ENCODE data around the gene ALDH1A2. TPM values are rescaled to one million over a fixed set of nuclear protein-coding genes. Genes with fewer than 3 reads are reported as not detected.
A peak's percentile ranks its signal among the peaks of the same experiment; 100 is the strongest.
"Not testable (repeated sequence)": the region's sequence is repeated elsewhere in the genome, so short reads cannot be mapped to it uniquely, and the experiment has no call there.

Gene ALDH1A2
- total RNA-seq, 1 donor from 2014 or later = 22.1 TPM

DNA sequence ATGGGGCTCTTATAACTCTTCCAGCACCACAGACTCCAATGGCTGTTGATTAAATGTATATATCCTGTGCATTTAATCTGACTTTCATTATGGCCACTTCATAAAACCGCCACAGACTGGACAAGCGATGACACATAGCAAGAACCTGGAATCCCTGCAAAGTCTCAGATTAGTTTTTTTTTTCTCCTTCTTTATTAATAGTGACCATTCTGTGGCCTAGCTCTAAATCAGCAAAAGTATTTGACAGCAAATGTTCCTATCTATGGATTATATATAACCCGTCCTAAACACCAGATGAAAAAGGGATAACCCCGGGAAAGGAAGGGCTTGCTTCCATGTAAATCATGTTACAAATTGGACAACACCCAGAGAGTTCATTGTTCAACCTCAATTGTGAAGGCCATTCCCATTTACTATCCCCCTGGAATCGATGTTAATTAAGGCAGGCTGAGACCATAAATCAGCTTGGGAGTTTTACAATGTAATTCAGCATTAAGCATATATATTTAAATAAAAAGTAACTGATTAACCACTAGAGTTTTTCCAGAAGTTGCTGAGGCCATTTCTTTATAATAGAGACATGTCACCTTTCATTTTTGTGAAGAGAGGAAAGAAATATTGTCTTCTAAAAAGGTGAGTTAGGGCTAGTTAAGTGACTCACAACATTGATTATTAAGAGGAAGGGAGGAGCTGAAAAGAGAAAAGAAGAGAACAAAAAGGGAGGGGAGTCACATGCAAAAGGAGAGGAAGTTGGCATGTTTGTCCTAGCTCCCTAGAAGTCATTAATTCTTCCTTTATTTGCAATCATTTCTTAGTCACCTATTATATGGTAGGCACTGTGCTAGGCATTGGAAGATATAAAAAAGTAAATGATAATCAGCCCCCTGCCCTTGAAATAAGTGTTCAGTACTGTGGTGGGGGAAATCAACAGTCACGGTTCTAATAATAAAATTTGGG is 26.2 kb downstream of the ALDH1A2 start:
- DNase-seq (ENCODE audit: extremely low spot score in 2 of 2) = no peak
- Histone ChIP-seq H3K36me3 (no peaks in the 10 kb centered on the region), H3K9me3 (no peaks in the 10 kb centered on the region), H3K27ac (no peak overlapping the region), H3K4me3 (no peak overlapping the region), H3K27me3 (no peaks in the 10 kb centered on the region), H3K4me1 (peaks cover 26% of the 10 kb centered on the region)
- TF ChIP-seq POLR2AphosphoS5 (IDR thresholded peaks at IDR 0.05; ENCODE audit: insufficient read depth in 1 of 2, low read depth in 1 of 2) = no peak
- no peak for TF ChIP-seq POLR2A (IDR thresholded peaks at IDR 0.05)
- TF ChIP-seq, protein P1, sequence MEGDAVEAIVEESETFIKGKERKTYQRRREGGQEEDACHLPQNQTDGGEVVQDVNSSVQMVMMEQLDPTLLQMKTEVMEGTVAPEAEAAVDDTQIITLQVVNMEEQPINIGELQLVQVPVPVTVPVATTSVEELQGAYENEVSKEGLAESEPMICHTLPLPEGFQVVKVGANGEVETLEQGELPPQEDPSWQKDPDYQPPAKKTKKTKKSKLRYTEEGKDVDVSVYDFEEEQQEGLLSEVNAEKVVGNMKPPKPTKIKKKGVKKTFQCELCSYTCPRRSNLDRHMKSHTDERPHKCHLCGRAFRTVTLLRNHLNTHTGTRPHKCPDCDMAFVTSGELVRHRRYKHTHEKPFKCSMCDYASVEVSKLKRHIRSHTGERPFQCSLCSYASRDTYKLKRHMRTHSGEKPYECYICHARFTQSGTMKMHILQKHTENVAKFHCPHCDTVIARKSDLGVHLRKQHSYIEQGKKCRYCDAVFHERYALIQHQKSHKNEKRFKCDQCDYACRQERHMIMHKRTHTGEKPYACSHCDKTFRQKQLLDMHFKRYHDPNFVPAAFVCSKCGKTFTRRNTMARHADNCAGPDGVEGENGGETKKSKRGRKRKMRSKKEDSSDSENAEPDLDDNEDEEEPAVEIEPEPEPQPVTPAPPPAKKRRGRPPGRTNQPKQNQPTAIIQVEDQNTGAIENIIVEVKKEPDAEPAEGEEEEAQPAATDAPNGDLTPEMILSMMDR (IDR thresholded peaks at IDR 0.05) = no peak
- intact Hi-C loops (cut with DNase I) = no loop called here

DNA sequence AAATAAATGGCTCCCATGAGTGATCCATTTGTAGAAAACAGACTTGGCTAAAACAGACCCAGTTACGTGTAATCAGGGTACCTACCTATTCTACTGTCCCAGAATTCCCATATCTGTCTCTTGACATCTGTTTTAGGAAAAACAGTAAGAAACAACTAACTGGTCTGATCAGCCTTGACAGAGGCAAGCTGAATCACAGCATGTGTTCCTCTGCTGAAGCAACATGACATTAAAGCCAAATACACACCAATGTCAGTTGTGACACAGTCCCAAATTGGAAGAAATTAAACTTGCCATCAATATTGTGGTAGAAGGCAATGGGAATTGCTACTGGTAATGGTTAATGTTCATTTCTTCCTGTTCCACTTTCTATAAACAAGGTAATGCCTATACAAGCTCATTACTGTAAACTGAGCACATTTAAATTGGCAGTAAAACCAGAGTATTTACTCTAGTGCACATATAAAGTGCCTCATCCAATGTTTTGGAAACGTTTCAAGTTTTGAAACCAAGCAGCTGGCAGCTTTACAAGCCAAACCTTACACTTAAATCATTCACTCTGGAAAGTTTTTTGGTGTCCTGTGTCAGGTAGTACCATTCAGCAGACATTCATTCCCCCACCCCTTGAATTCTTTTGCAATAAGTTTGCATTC is 27.0 kb downstream of the ALDH1A2 start:
- H3K27me3 ChIP-seq = no peaks in the 10 kb centered on the region
- H3K9me3 ChIP-seq = no peaks in the 10 kb centered on the region
- peaks cover 26% of the 10 kb centered on the region for H3K4me1 ChIP-seq
- H3K36me3 ChIP-seq = no peaks in the 10 kb centered on the region
- peak in 1 of 2 donors; percentile 21 for TF ChIP-seq POLR2AphosphoS5 (IDR thresholded peaks at IDR 0.05; ENCODE audit: insufficient read depth in 1 of 2, low read depth in 1 of 2)
- TF ChIP-seq, protein P1 (IDR thresholded peaks at IDR 0.05) = no peak
- no peak overlapping the region for H3K4me3 ChIP-seq
- H3K27ac ChIP-seq = no peak overlapping the region
- intact Hi-C loops (cut with DNase I) = no loop called here
- DNase-seq (ENCODE audit: extremely low spot score in 2 of 2) = no peak

DNA sequence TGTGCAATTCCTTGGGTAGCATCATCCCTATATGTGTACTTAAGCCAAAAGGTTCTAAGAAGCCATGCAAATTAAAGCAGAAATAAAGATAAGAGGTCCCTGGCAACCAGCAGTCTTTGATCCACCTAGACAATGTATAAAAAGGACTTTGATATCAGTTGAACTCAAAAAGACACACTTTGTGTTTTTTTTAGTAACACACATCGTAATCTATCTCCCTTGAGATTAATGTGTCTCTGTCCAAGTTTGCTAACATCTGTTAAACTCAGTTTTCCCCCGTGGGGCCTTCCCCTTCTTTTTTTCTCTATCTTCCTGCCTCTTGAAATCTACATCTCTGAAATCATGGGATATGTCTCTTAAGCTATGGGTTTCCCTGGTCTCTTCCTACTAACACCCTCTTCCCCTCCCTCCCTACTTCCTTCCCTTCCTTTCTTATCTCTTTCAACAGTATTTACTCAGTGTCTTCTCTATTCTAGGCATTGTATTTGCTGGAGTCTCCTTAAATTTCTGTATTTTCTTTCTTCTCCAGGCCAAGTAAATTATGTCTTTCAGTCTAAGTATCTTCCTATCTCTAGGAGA is 27.7 kb downstream of the ALDH1A2 start:
- TF ChIP-seq POLR2AphosphoS5 (IDR thresholded peaks at IDR 0.05; ENCODE audit: insufficient read depth in 1 of 2, low read depth in 1 of 2) (no peak), POLR2A (IDR thresholded peaks at IDR 0.05) (no peak)
- TF ChIP-seq, protein P1 (IDR thresholded peaks at IDR 0.05) = no peak
- Histone ChIP-seq H3K36me3 (no peaks in the 10 kb centered on the region), H3K9me3 (no peaks in the 10 kb centered on the region), H3K4me3 (no peak overlapping the region), H3K4me1 (peaks cover 26% of the 10 kb centered on the region), H3K27ac (no peak overlapping the region), H3K27me3 (no peaks in the 10 kb centered on the region)
- no peak for DNase-seq (ENCODE audit: extremely low spot score in 2 of 2)
- intact Hi-C loops (cut with DNase I) = no loop called here

DNA sequence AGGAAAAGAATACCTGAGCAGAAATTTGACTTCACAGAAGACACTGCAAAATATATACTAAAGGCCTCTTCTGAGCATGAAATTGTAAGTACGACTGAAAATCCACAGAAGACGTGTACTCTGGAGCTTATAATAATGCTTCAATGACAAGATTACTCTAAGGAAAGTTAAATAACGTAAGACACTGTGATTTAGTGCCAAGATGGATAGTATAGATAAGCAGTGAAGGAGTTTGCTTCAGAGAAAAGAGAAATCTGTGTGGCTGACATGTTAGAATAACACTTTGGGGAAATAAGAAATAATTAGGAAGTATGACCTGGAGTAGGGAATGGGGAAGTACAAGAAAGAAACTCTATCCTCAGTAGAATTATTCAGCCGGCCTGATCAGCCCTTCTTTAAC is 28.9 kb downstream of the ALDH1A2 start:
- H3K27ac ChIP-seq = no peak overlapping the region
- TF ChIP-seq POLR2AphosphoS5 (IDR thresholded peaks at IDR 0.05; ENCODE audit: insufficient read depth in 1 of 2, low read depth in 1 of 2) (no peak), POLR2A (IDR thresholded peaks at IDR 0.05) (no peak)
- TF ChIP-seq, protein P1 (IDR thresholded peaks at IDR 0.05) = no peak
- intact Hi-C loops (cut with DNase I) = no loop called here

DNA sequence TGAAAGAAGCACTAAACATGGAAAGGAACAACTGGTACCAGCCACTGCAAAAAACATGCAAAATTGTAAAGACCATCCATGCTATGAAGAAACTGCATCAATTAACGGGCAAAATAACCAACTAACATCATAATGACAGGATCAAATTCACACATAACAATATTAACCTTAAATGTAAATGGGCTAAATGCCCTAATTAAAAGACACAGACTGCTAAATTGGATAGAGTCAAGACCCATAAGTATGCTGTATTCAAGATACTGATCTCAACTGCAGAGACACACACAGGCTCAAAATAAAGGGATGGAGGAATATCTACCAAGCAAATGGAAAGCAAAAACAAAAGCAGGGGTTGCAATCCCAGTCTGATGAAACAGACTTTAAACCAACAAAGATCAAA is 37.1 kb downstream of the ALDH1A2 start:
- DNase-seq (ENCODE audit: extremely low spot score in 2 of 2); H3K36me3 ChIP-seq; H3K4me3 ChIP-seq; intact Hi-C loops (cut with DNase I); H3K27ac ChIP-seq; H3K4me1 ChIP-seq; H3K27me3 ChIP-seq: not testable (repeated sequence)
- peaks cover 18% of the 10 kb centered on the region for H3K9me3 ChIP-seq

More for the DNA sequence above, 28.9 kb downstream of the ALDH1A2 start:
- Histone ChIP-seq H3K36me3 (no peaks in the 10 kb centered on the region), H3K4me1 (peaks cover 26% of the 10 kb centered on the region), H3K4me3 (no peak overlapping the region), H3K27me3 (no peaks in the 10 kb centered on the region), H3K9me3 (no peaks in the 10 kb centered on the region)
- DNase-seq (ENCODE audit: extremely low spot score in 2 of 2) = no peak
